Kidney epithelial cell (primary cell): ENCODE results near the gene TFDP2. TPM values are rescaled to one million over a fixed set of nuclear protein-coding genes. Genes with fewer than 3 reads are reported as not detected.

Experiments used
- DNase-seq: peaks from one replicate; pipeline ENCODE4 v3.0.0-alpha.2; 2010; ENCODE audit warnings: low read depth
- H3K27me3 ChIP-seq: 2 replicates; pipeline ENCODE4 v1.6.0; 2011; ENCODE audit warnings: low read length; ENCODE audit not compliant: control insufficient read depth, insufficient read depth
- H3K36me3 ChIP-seq: 2 replicates; pipeline ENCODE4 v1.5.1; 2011; ENCODE audit warnings: low read length; ENCODE audit not compliant: control insufficient read depth, insufficient read depth
- H3K4me3 ChIP-seq: 2 replicates; pipeline ENCODE4 v1.5.1; 2011; ENCODE audit warnings: low read depth, mild to moderate bottlenecking, control low read depth, low read length
- CTCF ChIP-seq: IDR thresholded peaks from 2 replicates; pipeline ENCODE4 v1.5.1; 2011; ENCODE audit warnings: mild to moderate bottlenecking, moderate library complexity, low read length, control low read depth, inconsistent platforms; ENCODE audit not compliant: insufficient read depth, poor library complexity, severe bottlenecking
- total RNA-seq: library from RNA; depleted of rRNA; stranded (reverse); fragments of >200 nt; gene quantifications from 2 replicates; pipeline ENCODE4 v1.2.3, GENCODE V29; 2015

Gene TFDP2
- total RNA-seq, 1 donor from 2014 or later, result 48.0 TPM

- DNase-seq, result no peak
- no peak for TF ChIP-seq CTCF
- Histone ChIP-seq H3K36me3 (no peaks in the 10 kb centered on the region), H3K27me3 (no peaks in the 10 kb centered on the region), H3K4me3 (no peak overlapping the region)
These were observed 247.4 kb downstream of the TFDP2 start for GRCh38 chr3:141901914-141902313.

GRCh38 chr3:141900343-141900742 is 249.0 kb downstream of the TFDP2 start:
- DNase-seq, result no peak
- no peak overlapping the region for H3K4me3 ChIP-seq
- no peaks in the 10 kb centered on the region for H3K36me3 ChIP-seq
- no peaks in the 10 kb centered on the region for H3K27me3 ChIP-seq
- TF ChIP-seq CTCF, result no peak

GRCh38 chr3:141898908-141899307 is 250.4 kb downstream of the TFDP2 start:
- Histone ChIP-seq H3K4me3 (no peak overlapping the region), H3K36me3 (no peaks in the 10 kb centered on the region), H3K27me3 (no peaks in the 10 kb centered on the region)
- no peak for TF ChIP-seq CTCF
- no peak for DNase-seq

- Histone ChIP-seq H3K4me3 (no peak overlapping the region), H3K27me3 (no peaks in the 10 kb centered on the region), H3K36me3 (no peaks in the 10 kb centered on the region)
- no peak for DNase-seq
- TF ChIP-seq CTCF, result no peak
These were observed 253.6 kb downstream of the TFDP2 start for GRCh38 chr3:141895731-141896130.

GRCh38 chr3:141894524-141895176 is 254.7 kb downstream of the TFDP2 start:
- TF ChIP-seq CTCF, result no peak
- Histone ChIP-seq H3K4me3 (no peak overlapping the region), H3K36me3 (no peaks in the 10 kb centered on the region), H3K27me3 (no peaks in the 10 kb centered on the region)
- no peak for DNase-seq

Other genes starting within 250 kb of the TFDP2 start
- 5.5 TPM in 2 replicates for gene GK5, start 76.0 kb upstream of the TFDP2 start, total RNA-seq